NT2/D1 (cell line): ENCODE data around the gene ENDOV.

ENCODE experiments used
- SUZ12 ChIP-seq: IDR thresholded peaks from 2 replicates; pipeline ENCODE4 v1.6.1; 2011; ENCODE audit not compliant: insufficient read length, insufficient read depth; ENCODE audit errors: extremely low read depth
- YY1 ChIP-seq: IDR thresholded peaks from 2 replicates; pipeline ENCODE4 v1.6.1; 2011; ENCODE audit not compliant: insufficient read length, insufficient read depth
- ZNF274 ChIP-seq: IDR thresholded peaks from 2 replicates; pipeline ENCODE4 v1.6.1; 2011; ENCODE audit warnings: mild to moderate bottlenecking, low read depth, low read length

DNA sequence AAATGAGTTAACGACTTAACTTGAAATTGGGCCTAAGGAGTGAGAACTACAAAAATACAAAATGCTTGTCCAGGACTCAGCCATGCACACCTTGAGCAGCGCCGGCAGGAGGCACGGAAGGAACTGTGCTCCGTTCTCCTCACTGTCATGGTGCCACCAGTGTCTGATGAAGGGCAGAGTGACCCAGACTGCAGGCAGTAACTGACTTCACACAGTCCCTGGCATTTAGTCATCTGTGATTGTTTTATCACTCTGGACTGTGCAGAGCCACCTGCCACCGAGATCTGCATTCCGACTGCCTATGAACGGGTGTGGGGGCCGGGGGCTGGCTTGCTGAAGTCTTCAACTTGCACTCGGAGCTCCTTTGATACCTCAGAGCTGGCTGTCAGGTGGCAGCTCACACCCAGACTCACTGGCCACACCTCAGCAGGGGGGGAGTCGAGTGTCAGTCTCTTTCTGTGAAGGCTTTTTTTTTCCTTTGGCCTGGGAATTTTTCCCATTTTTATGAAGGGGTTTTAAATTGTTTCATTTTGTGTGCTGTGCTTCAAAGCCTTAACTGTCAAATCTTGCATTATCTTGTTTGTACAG is 20.2 kb upstream of the ENDOV start:
- TF ChIP-seq ZNF274: no peak
- TF ChIP-seq YY1: no peak
- TF ChIP-seq SUZ12: no peak
